Camera-type eye (tissue), 1 donor: Measurements from ENCODE around the gene SEMA4C. TPM values are rescaled to one million over a fixed set of nuclear protein-coding genes. Genes with fewer than 3 reads are reported as not detected.

Experiments
- total RNA-seq: library from RNA; depleted of rRNA; stranded (reverse); fragments of >200 nt; gene quantifications from one replicate; pipeline ENCODE4 v1.2.3, GENCODE V29; 2014

SEMA4C gene
- 57.8 TPM for total RNA-seq

GRCh38 chr2:96869822-96870625 is at the start of gene SEMA4C:
SEMA4C (minus strand) TSS chr2:96870080; CDS start chr2:96867886, 2,194 bp downstream.

GRCh38 chr2:96857667-96858372 is 12.1 kb downstream of the SEMA4C start, which contains the start of gene ANKRD39:
ANKRD39 (minus strand) TSS chr2:96858016; CDS start chr2:96857987, 29 bp downstream.

GRCh38 chr2:96843538-96844268 is 26.2 kb downstream of the SEMA4C start, which contains the start of gene ANKRD23:
ANKRD23 (minus strand) TSS chr2:96844021; CDS start chr2:96843992, 29 bp downstream.

GRCh38 chr2:96816127-96816835 is 53.6 kb downstream of the SEMA4C start, which contains the start of gene CNNM3:
CNNM3 (plus strand) TSS chr2:96816268; CDS start chr2:96816278, 10 bp downstream.

Other genes starting within 250 kb of the SEMA4C start
- gene KANSL3, start 231.8 kb downstream of the SEMA4C start, total RNA-seq = 77.7 TPM
- gene FER1L5, start 227.3 kb downstream of the SEMA4C start, total RNA-seq = 0.60 TPM
- 35.9 TPM for gene LMAN2L, start 130.0 kb downstream of the SEMA4C start, total RNA-seq
- 26.2 TPM for gene CNNM4, start 109.2 kb downstream of the SEMA4C start, total RNA-seq
- 27.4 TPM for gene CNNM3, start 53.8 kb downstream of the SEMA4C start, total RNA-seq
- 24.0 TPM for gene ANKRD23, start 26.1 kb downstream of the SEMA4C start, total RNA-seq
- 19.5 TPM for gene ANKRD39, start 12.1 kb downstream of the SEMA4C start, total RNA-seq
- gene FAM178B, start 116.5 kb upstream of the SEMA4C start, total RNA-seq = 0.49 TPM
- 14.0 TPM for gene FAHD2B, start 224.8 kb upstream of the SEMA4C start, total RNA-seq
- 209 TPM for gene ANKRD36, start 243.1 kb upstream of the SEMA4C start, total RNA-seq